ENCODE results near the gene CST9. TPM values are rescaled to one million over a fixed set of nuclear protein-coding genes. Genes with fewer than 3 reads are reported as not detected.

Gene CST9
- total and polyA plus RNA-seq, 2 of the 13 experiments (the other 11 are each of a cell fraction or from before 2014, with no cell fraction given) = 0.07 TPM; not detected in 1

DNA sequence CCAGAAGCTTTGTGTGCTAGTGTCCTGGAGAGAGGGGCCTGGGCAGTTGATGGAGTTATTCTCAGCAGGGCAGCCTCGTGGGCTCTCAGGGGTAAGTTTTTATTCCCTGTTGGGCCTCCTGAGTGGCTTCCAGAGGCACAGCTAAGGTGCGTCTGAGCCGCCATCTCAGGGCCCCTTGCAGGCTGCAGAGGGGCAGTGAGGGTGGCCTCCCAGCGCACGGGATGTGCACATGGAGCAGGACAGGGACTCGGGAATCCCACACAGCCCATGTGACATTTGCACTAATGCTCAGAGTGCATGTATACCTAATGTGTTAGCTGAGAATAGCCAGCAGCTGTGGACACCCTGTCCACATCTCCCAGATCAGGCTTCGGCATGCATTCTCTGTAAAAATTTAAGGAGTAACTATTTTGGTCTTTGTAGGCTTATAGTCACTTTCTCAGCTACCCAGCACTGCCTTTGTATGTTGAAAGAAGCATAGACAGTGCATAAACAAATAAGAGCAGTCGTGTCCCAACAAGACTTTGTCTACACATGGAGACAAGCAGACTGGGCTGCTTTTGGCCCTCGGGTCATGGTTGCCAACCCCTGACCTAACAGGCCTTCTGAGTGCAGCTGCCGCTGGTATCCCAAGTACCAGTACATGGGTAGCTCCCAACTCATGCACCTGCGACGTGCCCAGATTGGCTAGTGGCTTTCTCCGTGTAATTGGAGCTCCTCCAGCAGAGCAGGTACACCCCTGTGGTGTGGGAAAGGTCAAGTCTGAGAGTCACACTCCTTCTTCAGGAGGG, 18.8 kb downstream of the CST9 start (continued):
- TF ChIP-seq, protein P1, sequence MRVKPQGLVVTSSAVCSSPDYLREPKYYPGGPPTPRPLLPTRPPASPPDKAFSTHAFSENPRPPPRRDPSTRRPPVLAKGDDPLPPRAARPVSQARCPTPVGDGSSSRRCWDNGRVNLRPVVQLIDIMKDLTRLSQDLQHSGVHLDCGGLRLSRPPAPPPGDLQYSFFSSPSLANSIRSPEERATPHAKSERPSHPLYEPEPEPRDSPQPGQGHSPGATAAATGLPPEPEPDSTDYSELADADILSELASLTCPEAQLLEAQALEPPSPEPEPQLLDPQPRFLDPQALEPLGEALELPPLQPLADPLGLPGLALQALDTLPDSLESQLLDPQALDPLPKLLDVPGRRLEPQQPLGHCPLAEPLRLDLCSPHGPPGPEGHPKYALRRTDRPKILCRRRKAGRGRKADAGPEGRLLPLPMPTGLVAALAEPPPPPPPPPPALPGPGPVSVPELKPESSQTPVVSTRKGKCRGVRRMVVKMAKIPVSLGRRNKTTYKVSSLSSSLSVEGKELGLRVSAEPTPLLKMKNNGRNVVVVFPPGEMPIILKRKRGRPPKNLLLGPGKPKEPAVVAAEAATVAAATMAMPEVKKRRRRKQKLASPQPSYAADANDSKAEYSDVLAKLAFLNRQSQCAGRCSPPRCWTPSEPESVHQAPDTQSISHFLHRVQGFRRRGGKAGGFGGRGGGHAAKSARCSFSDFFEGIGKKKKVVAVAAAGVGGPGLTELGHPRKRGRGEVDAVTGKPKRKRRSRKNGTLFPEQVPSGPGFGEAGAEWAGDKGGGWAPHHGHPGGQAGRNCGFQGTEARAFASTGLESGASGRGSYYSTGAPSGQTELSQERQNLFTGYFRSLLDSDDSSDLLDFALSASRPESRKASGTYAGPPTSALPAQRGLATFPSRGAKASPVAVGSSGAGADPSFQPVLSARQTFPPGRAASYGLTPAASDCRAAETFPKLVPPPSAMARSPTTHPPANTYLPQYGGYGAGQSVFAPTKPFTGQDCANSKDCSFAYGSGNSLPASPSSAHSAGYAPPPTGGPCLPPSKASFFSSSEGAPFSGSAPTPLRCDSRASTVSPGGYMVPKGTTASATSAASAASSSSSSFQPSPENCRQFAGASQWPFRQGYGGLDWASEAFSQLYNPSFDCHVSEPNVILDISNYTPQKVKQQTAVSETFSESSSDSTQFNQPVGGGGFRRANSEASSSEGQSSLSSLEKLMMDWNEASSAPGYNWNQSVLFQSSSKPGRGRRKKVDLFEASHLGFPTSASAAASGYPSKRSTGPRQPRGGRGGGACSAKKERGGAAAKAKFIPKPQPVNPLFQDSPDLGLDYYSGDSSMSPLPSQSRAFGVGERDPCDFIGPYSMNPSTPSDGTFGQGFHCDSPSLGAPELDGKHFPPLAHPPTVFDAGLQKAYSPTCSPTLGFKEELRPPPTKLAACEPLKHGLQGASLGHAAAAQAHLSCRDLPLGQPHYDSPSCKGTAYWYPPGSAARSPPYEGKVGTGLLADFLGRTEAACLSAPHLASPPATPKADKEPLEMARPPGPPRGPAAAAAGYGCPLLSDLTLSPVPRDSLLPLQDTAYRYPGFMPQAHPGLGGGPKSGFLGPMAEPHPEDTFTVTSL (CRISPR knock-in tag; IDR thresholded peaks at IDR 0.05; ENCODE audit: borderline replicate concordance) = 0 out of 2 replicates have a peak, but pooled peaks have one; percentile 48
- TF ChIP-seq, protein P2, sequence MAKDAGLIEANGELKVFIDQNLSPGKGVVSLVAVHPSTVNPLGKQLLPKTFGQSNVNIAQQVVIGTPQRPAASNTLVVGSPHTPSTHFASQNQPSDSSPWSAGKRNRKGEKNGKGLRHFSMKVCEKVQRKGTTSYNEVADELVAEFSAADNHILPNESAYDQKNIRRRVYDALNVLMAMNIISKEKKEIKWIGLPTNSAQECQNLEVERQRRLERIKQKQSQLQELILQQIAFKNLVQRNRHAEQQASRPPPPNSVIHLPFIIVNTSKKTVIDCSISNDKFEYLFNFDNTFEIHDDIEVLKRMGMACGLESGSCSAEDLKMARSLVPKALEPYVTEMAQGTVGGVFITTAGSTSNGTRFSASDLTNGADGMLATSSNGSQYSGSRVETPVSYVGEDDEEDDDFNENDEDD (CRISPR knock-in tag; IDR thresholded peaks at IDR 0.05; ENCODE audit: borderline replicate concordance) = peak; percentile 78; the same call in 1 of the 2 replicates
- TF ChIP-seq, protein P3, sequence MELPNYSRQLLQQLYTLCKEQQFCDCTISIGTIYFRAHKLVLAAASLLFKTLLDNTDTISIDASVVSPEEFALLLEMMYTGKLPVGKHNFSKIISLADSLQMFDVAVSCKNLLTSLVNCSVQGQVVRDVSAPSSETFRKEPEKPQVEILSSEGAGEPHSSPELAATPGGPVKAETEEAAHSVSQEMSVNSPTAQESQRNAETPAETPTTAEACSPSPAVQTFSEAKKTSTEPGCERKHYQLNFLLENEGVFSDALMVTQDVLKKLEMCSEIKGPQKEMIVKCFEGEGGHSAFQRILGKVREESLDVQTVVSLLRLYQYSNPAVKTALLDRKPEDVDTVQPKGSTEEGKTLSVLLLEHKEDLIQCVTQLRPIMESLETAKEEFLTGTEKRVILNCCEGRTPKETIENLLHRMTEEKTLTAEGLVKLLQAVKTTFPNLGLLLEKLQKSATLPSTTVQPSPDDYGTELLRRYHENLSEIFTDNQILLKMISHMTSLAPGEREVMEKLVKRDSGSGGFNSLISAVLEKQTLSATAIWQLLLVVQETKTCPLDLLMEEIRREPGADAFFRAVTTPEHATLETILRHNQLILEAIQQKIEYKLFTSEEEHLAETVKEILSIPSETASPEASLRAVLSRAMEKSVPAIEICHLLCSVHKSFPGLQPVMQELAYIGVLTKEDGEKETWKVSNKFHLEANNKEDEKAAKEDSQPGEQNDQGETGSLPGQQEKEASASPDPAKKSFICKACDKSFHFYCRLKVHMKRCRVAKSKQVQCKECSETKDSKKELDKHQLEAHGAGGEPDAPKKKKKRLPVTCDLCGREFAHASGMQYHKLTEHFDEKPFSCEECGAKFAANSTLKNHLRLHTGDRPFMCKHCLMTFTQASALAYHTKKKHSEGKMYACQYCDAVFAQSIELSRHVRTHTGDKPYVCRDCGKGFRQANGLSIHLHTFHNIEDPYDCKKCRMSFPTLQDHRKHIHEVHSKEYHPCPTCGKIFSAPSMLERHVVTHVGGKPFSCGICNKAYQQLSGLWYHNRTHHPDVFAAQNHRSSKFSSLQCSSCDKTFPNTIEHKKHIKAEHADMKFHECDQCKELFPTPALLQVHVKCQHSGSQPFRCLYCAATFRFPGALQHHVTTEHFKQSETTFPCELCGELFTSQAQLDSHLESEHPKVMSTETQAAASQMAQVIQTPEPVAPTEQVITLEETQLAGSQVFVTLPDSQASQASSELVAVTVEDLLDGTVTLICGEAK (IDR thresholded peaks at IDR 0.05) = no peak
- TF ChIP-seq, protein P3 (CRISPR knock-in tag; IDR thresholded peaks at IDR 0.05) = peak; percentile 55; the same call in 1 of the 2 replicates
- TF ChIP-seq ZNF562 (CRISPR knock-in tag; IDR thresholded peaks at IDR 0.05; ENCODE audit: borderline replicate concordance) = no peak
- TF ChIP-seq KDM6A (CRISPR knock-in tag; IDR thresholded peaks at IDR 0.05; ENCODE audit: low read depth) = peak; percentile 32
- TF ChIP-seq ZNF451 (CRISPR knock-in tag; IDR thresholded peaks at IDR 0.05) = no peak
- TF ChIP-seq ZNF678 (CRISPR knock-in tag; IDR thresholded peaks at IDR 0.05) = 0 out of 2 replicates have a peak, but pooled peaks have one; percentile 53
- no peak for TF ChIP-seq KLF9 (CRISPR knock-in tag; IDR thresholded peaks at IDR 0.05; ENCODE audit: low read depth)
- no peak for TF ChIP-seq STAG1 (CRISPR knock-in tag; IDR thresholded peaks at IDR 0.05)
- TF ChIP-seq HNRNPK (IDR thresholded peaks at IDR 0.05; ENCODE audit: low read depth, low read length, poor library complexity, severe bottlenecking) = no peak
- TF ChIP-seq ZNF383 (CRISPR knock-in tag; IDR thresholded peaks at IDR 0.05; ENCODE audit: borderline replicate concordance) = no peak; the same call in 1 of the 2 replicates

Data from HepG2 (cell line).